K562 (cell line): ENCODE data around the gene TAS2R8.

Experiments used
- CTCF ChIP-seq, 3 experiments: IDR thresholded peaks in 2 of 3; conservative IDR thresholded peaks in 1 of 3; 2 replicates each; pipeline ENCODE4 v1.5.1; 2011 to 2012; ENCODE audit warnings: low read length in 3 of 3, mild to moderate bottlenecking in 3 of 3, control low read depth in 2 of 3, improper control_type of control experiment in 1 of 3, inconsistent platforms in 1 of 3, low read depth in 1 of 3, mixed read lengths in 1 of 3, moderate library complexity in 1 of 3; ENCODE audit not compliant: insufficient read depth in 2 of 3
- MAFK ChIP-seq: IDR thresholded peaks from 2 replicates; pipeline ENCODE4 v1.6.1; 2011; ENCODE audit warnings: low read length, improper control_type of control experiment
- SIN3A ChIP-seq, 2 experiments: fragments of 150-350 bp in 1 of 2; IDR thresholded peaks; 2 replicates each; pipeline ENCODE4 v1.6.1; 2011 to 2016; ENCODE audit warnings: borderline replicate concordance in 2 of 2, low read depth in 2 of 2, low read length in 2 of 2, mild to moderate bottlenecking in 2 of 2, moderate library complexity in 2 of 2; ENCODE audit not compliant: control insufficient read depth in 1 of 2
- TCF7L2 ChIP-seq: fragments of 150-350 bp; IDR thresholded peaks from 2 replicates; pipeline ENCODE4 v1.6.1; 2016; ENCODE audit warnings: low read depth, mild to moderate bottlenecking, low read length, moderate library complexity

- TF ChIP-seq MAFK = no peak
- TF ChIP-seq SIN3A (IDR thresholded peaks at IDR 0.05; ENCODE audit: borderline replicate concordance in 2 of 2, control insufficient read depth in 1 of 2, low read depth in 2 of 2, low read length in 2 of 2) = no peak
- TF ChIP-seq CTCF (IDR thresholded peaks at IDR 0.05 in 2 of 3, conservative IDR thresholded peaks at IDR 0.05 in 1 of 3; ENCODE audit: insufficient read depth in 2 of 3, low read depth in 1 of 3, low read length in 3 of 3) = no peak
- TF ChIP-seq TCF7L2 = no peak
Observed at GRCh38 chr12:10826258-10826657, 19.2 kb upstream of the TAS2R8 start, which contains the start of gene TAS2R10.
